Stimulated activated CD8-positive, alpha-beta memory T cell treated with anti-CD3 and anti-CD28 coated beads, Interleukin-12 subunit alpha, Interleukin-12 subunit beta, amount 100 ng/mL, for 4 hours (primary cell): ENCODE measurements around the gene CDHR1.

ENCODE experiments used
- DNase-seq: peaks from one replicate; pipeline ENCODE4 v3.0.0-alpha.2; 2020; ENCODE audit warnings: low read depth

Gene CDHR1

DNA sequence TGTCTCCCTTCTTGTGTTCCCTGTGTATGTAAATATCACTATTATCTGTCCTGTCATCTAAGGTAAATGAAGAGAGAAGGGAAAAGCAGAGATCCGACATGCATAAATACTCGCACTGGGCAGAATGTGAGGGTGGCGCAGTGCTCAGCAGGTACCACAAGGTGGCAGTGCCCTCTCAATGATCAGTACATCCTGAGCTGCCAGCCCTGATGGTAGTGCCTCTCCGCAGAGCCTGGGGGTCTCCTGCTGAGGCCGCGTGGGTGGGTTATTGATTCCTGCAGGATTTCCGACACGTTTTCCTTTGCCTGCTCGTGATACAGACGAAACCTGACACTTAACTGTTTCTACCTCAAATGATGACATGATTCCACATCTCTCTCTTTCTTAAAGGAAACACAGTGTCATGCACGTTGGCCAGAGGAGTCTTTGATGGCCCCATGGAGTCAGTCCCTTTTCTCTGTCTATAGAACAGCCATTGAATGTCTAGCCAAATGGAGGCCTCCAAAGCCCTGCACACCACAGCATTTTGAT is 70.3 kb downstream of the CDHR1 start:
- peak; percentile 39 for DNase-seq

DNA sequence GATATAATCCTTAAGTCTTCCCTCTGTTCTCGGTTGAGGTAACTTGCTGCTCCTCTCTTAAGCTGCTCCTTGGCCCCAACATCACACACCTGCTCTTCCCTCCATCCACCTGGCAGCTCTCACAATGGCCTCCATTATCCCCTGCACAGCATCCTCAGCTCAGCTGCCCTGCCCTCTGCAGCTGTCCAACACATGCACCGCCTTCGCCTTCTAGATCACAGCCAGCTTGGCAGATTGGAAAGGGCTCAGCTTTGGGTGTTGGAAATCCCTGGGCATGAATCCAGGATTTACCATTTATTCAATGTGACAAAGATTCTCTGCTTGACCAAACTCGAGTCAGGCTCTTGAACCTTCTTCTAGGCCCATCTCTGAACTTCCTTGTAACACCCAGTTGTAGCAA is 71.1 kb downstream of the CDHR1 start:
- no peak for DNase-seq

DNA sequence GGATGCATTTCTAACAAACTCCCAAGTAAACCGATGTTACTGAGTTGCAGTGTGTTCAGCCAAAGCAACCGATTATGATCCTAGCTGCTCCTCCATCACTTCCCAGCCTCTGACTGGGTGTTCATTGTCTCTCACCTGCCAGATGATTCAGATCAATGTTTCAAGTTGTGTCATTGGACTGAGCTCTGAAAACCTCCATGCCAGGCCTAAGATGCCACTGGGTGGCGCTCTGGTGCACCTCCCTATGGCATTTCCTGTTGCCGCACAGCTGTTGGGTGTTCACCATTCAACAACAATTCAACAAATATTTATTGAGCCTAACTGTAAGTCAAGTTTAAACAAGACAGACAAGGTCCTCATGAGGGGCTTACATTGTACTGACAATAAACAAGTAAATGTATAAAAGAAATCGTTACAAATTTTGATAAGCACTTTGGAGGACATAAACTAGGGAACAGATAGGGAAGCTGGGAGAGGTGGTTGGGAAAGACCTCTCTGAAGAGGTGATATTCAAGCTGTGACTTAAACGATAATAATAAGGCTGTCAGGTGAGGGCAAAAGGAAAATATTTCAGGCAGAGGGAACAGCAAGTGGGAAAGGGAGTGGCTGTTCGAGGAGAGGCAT is 73.3 kb downstream of the CDHR1 start:
- peak; percentile 23 for DNase-seq

DNA sequence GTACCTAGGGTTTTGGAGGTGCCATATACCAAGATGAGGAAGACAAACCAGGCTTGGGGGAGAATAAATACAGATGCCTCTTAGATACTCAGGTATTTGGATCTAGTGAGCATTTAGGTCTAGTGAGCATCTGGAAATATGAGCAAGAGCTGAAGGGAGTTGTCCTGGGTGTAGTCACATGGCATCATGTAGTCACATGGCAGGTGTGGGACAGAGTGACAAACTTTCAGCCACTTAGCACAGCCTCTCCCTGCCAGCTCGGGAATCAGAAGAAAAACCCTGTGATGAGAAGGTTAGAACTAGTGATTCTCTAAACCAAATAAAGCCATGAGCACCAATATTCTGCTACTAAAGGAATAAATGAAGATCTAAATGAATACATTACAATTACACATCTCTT is 74.8 kb downstream of the CDHR1 start:
- DNase-seq, result no peak
